Thyroid gland (tissue), 4 donors: ENCODE data around the gene CCL5.

Source experiments
- CTCF ChIP-seq, 6 experiments: fragments of 200-600 bp in 3 of 6; fragments of 450-650 bp in 3 of 6; sonication (generic) in 3 of 6; IDR thresholded peaks; one replicate each; pipeline ENCODE4 v1.5.1; 2016 to 2019; ENCODE audit warnings: antibody characterized with exemption in 6 of 6, mild to moderate bottlenecking in 2 of 6, inconsistent platforms in 1 of 6, moderate library complexity in 1 of 6
- POLR2A ChIP-seq, 2 donors: fragments of 450-650 bp; IDR thresholded peaks; one replicate each; pipeline ENCODE4 v1.6.1; 2017; ENCODE audit warnings: antibody characterized with exemption in 2 of 2, mild to moderate bottlenecking in 2 of 2, moderate library complexity in 1 of 2

GRCh38 chr17:35856603-35857002 lies 23.6 kb downstream of the CCL5 start:
- TF ChIP-seq POLR2A (IDR thresholded peaks at IDR 0.05) (no peak), CTCF (IDR thresholded peaks at IDR 0.05) (no peak)
